Measurements from ENCODE around the gene IL20. TPM values are rescaled to one million over a fixed set of nuclear protein-coding genes. Genes with fewer than 3 reads are reported as not detected.

The IL20 gene
- total RNA-seq, 1 donor from 2014 or later, result not detected

GRCh38 chr1:206842854-206843253 is 22.6 kb upstream of the IL20 start:
- no peak overlapping the region for H3K27ac ChIP-seq
- H3K27me3 ChIP-seq (ENCODE audit: low read depth), result no peaks in the 10 kb centered on the region
- H3K9me3 ChIP-seq, result no peaks in the 10 kb centered on the region
- TF ChIP-seq CTCF (IDR thresholded peaks at IDR 0.05), result no peak
- DNase-seq (no peak), ATAC-seq (no peak)
- H3K4me1 ChIP-seq, result no peaks in the 10 kb centered on the region
- intact Hi-C loops (cut with DNase I), result no loop called here
- H3K4me3 ChIP-seq, result no peak overlapping the region
- H3K36me3 ChIP-seq, result no peaks in the 10 kb centered on the region

DNA sequence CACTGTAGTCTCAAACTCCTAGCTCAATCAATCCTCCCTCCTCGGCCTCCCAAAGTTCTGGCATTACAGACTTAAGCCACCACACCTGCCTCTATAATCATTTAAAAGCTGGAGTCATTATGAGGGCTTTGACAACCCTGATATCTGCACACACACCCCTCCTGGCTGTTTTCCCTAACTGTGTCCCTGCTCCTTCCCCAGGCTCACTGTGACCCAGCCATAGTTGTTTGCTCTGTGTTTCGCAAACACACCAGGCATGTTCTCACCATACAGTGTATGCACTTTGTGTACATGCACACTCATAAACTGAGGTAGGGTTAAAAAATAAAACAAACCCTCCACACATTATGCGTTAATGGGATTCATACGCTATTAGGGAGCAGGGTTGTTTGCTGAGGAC is 21.8 kb upstream of the IL20 start:
- Histone ChIP-seq H3K27me3 (ENCODE audit: low read depth) (no peaks in the 10 kb centered on the region), H3K4me1 (no peaks in the 10 kb centered on the region), H3K36me3 (no peaks in the 10 kb centered on the region), H3K9me3 (no peaks in the 10 kb centered on the region), H3K4me3 (no peak overlapping the region), H3K27ac (no peak overlapping the region)
- DNase-seq, result no peak
- no peak for ATAC-seq
- no peak for TF ChIP-seq CTCF (IDR thresholded peaks at IDR 0.05)
- intact Hi-C loops (cut with DNase I), result no loop called here

DNA sequence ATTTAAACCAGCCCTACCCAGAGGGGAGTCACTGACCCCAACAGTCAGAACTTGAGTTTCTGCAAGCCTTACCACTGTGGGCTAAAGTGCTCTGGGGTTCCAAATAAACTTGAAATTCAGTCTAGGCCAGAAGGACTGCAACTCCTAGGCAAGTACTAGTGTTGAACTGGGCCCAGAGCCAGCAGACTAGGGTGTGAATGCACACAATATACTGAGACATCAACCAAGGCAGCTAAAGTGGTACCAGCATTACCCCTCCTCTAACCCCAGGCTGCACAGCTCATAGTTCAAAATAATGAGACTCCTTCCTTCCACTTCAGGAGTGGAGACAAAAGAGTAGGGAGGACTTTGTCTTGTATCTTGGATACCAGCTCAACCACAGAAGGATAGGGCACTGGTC is 18.9 kb upstream of the IL20 start:
- Histone ChIP-seq H3K4me3 (no peak overlapping the region), H3K9me3 (no peaks in the 10 kb centered on the region), H3K36me3 (no peaks in the 10 kb centered on the region), H3K27me3 (ENCODE audit: low read depth) (no peaks in the 10 kb centered on the region), H3K4me1 (no peaks in the 10 kb centered on the region), H3K27ac (no peak overlapping the region)
- TF ChIP-seq CTCF (IDR thresholded peaks at IDR 0.05), result no peak
- DNase-seq (no peak), ATAC-seq (peak; percentile 9 to 42)
- intact Hi-C loops (cut with DNase I), result no loop called here

- no peak overlapping the region for H3K27ac ChIP-seq
- no peak overlapping the region for H3K4me3 ChIP-seq
- no peak for TF ChIP-seq CTCF (IDR thresholded peaks at IDR 0.05)
- no peaks in the 10 kb centered on the region for H3K27me3 ChIP-seq (ENCODE audit: low read depth)
- no peak for DNase-seq
- no peaks in the 10 kb centered on the region for H3K9me3 ChIP-seq
- H3K4me1 ChIP-seq, result no peaks in the 10 kb centered on the region
- H3K36me3 ChIP-seq, result no peaks in the 10 kb centered on the region
- intact Hi-C loops (cut with DNase I), result no loop called here
- ATAC-seq, result peak; percentile 28 to 84
Observed at GRCh38 chr1:206847337-206847834, 18.0 kb upstream of the IL20 start.

GRCh38 chr1:206847946-206848345 is 17.5 kb upstream of the IL20 start:
- Histone ChIP-seq H3K27ac (no peak overlapping the region), H3K4me1 (no peaks in the 10 kb centered on the region), H3K27me3 (ENCODE audit: low read depth) (no peaks in the 10 kb centered on the region), H3K36me3 (no peaks in the 10 kb centered on the region), H3K9me3 (no peaks in the 10 kb centered on the region), H3K4me3 (no peak overlapping the region)
- no peak for TF ChIP-seq CTCF (IDR thresholded peaks at IDR 0.05)
- ATAC-seq (no peak), DNase-seq (no peak)
- intact Hi-C loops (cut with DNase I), result no loop called here

DNA sequence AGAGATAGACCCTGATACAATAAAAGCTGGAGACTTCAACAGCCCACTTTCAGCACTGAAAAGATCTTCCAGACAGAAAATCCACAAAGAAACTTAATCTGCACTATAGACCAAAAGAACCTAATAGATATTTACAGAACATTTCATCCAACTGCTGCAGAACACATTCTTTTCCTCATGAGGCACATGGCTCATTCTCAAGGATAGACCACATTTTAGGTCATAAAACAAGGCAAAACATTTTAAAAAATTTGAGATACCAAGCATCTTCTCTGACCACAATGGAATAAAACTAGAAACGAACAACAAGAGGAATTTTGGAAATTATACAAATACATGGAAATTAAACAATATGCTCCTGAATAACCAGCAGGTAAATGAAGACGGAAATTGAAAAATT is 15.0 kb upstream of the IL20 start:
- no peak for TF ChIP-seq CTCF (IDR thresholded peaks at IDR 0.05)
- DNase-seq (no peak), ATAC-seq (no peak)
- H3K4me3 ChIP-seq, result no peak overlapping the region
- no peaks in the 10 kb centered on the region for H3K4me1 ChIP-seq
- H3K36me3 ChIP-seq, result no peaks in the 10 kb centered on the region
- H3K9me3 ChIP-seq, result no peaks in the 10 kb centered on the region
- no peaks in the 10 kb centered on the region for H3K27me3 ChIP-seq (ENCODE audit: low read depth)
- no peak overlapping the region for H3K27ac ChIP-seq
- intact Hi-C loops (cut with DNase I), result no loop called here
